Measurements from ENCODE around the gene HEBP2.

The HEBP2 gene

GRCh38 chr6:138410048-138410735 is 6.2 kb downstream of the HEBP2 start:
- TF ChIP-seq CTCF (IDR thresholded peaks at IDR 0.05; ENCODE audit: low read depth, low read length, missing control alignments): no peak
- in situ Hi-C loops (cut with HindIII; ENCODE audit: low pct_ligation_motif_present, low sequenced_read_pairs): no loop called here
- no peak overlapping the region for H3K4me3 ChIP-seq (ENCODE audit: low read depth, low read length)
- peak; percentile 48 for DNase-seq
- H3K27me3 ChIP-seq (replicated peaks): no peaks in the 10 kb centered on the region
- H3K27ac ChIP-seq: no peak overlapping the region
- peaks cover 41% of the 10 kb centered on the region for H3K36me3 ChIP-seq (replicated peaks)

GRCh38 chr6:138410972-138411880 is 7.2 kb downstream of the HEBP2 start:
- peak; percentile 36 for DNase-seq
- H3K27ac ChIP-seq: peak overlapping the region; percentile 24
- no peak for TF ChIP-seq CTCF (IDR thresholded peaks at IDR 0.05; ENCODE audit: low read depth, low read length, missing control alignments)
- in situ Hi-C loops (cut with HindIII; ENCODE audit: low pct_ligation_motif_present, low sequenced_read_pairs): no loop called here
- H3K27me3 ChIP-seq (replicated peaks): no peaks in the 10 kb centered on the region
- H3K36me3 ChIP-seq (replicated peaks): peaks cover 38% of the 10 kb centered on the region
- no peak overlapping the region for H3K4me3 ChIP-seq (ENCODE audit: low read depth, low read length)

GRCh38 chr6:138415125-138415524 is 11.1 kb downstream of the HEBP2 start:
- no peak overlapping the region for H3K27ac ChIP-seq
- DNase-seq: no peak
- no peaks in the 10 kb centered on the region for H3K27me3 ChIP-seq (replicated peaks)
- TF ChIP-seq CTCF (IDR thresholded peaks at IDR 0.05; ENCODE audit: low read depth, low read length, missing control alignments): no peak
- H3K4me3 ChIP-seq (ENCODE audit: low read depth, low read length): no peak overlapping the region
- H3K36me3 ChIP-seq (replicated peaks): peaks cover 12% of the 10 kb centered on the region
- in situ Hi-C loops (cut with HindIII; ENCODE audit: low pct_ligation_motif_present, low sequenced_read_pairs): no loop called here

GRCh38 chr6:138416206-138416605 is 12.2 kb downstream of the HEBP2 start:
- in situ Hi-C loops (cut with HindIII; ENCODE audit: low pct_ligation_motif_present, low sequenced_read_pairs): no loop called here
- TF ChIP-seq CTCF (IDR thresholded peaks at IDR 0.05; ENCODE audit: low read depth, low read length, missing control alignments): no peak
- no peak for DNase-seq
- Histone ChIP-seq H3K4me3 (ENCODE audit: low read depth, low read length) (no peak overlapping the region), H3K36me3 (replicated peaks) (peaks cover 12% of the 10 kb centered on the region), H3K27ac (no peak overlapping the region), H3K27me3 (replicated peaks) (no peaks in the 10 kb centered on the region)

GRCh38 chr6:138417493-138418117 is 13.6 kb downstream of the HEBP2 start:
- Histone ChIP-seq H3K36me3 (replicated peaks) (peaks cover 8% of the 10 kb centered on the region), H3K27ac (no peak overlapping the region), H3K4me3 (ENCODE audit: low read depth, low read length) (no peak overlapping the region), H3K27me3 (replicated peaks) (no peaks in the 10 kb centered on the region)
- in situ Hi-C loops (cut with HindIII; ENCODE audit: low pct_ligation_motif_present, low sequenced_read_pairs): no loop called here
- DNase-seq: no peak
- no peak for TF ChIP-seq CTCF (IDR thresholded peaks at IDR 0.05; ENCODE audit: low read depth, low read length, missing control alignments)
